Stomach smooth muscle (tissue), 2 donors: ENCODE measurements around the gene TMEM165.
A peak's percentile ranks its signal among the peaks of the same experiment; 100 is the strongest.
"Not testable (repeated sequence)": the region's sequence is repeated elsewhere in the genome, so short reads cannot be mapped to it uniquely, and the experiment has no call there.

ENCODE experiments used
- H3K27ac ChIP-seq: one replicate; pipeline ENCODE4 v1.7.0; 2013; ENCODE audit warnings: mild to moderate bottlenecking, low read length, inconsistent platforms
- H3K27me3 ChIP-seq, 2 donors: one replicate each; pipeline ENCODE4 v1.7.0; 2013; ENCODE audit warnings: low read length in 2 of 2; ENCODE audit not compliant: insufficient read depth in 2 of 2, control insufficient read depth in 1 of 2
- H3K36me3 ChIP-seq, 2 donors: one replicate each; pipeline ENCODE4 v1.7.0; 2013; ENCODE audit warnings: low read length in 2 of 2; ENCODE audit not compliant: control insufficient read depth in 2 of 2, insufficient read depth in 2 of 2
- H3K4me1 ChIP-seq: one replicate; pipeline ENCODE4 v1.7.0; 2013; ENCODE audit warnings: low read length; ENCODE audit not compliant: control insufficient read depth, insufficient read depth
- H3K4me3 ChIP-seq, 2 donors: one replicate each; pipeline ENCODE4 v1.7.0; 2013; ENCODE audit warnings: low read length in 2 of 2
- H3K9ac ChIP-seq, 2 donors: one replicate each; pipeline ENCODE4 v1.7.0; 2013; ENCODE audit warnings: low read length in 2 of 2, mild to moderate bottlenecking in 1 of 2
- H3K9me3 ChIP-seq, 2 donors: one replicate each; pipeline ENCODE4 v1.7.0; 2013; ENCODE audit warnings: low read length in 2 of 2; ENCODE audit not compliant: control insufficient read depth in 2 of 2
- donor health status: healthy.
- donor health status: Pancreatic carcinoma.

The TMEM165 gene, protein sequence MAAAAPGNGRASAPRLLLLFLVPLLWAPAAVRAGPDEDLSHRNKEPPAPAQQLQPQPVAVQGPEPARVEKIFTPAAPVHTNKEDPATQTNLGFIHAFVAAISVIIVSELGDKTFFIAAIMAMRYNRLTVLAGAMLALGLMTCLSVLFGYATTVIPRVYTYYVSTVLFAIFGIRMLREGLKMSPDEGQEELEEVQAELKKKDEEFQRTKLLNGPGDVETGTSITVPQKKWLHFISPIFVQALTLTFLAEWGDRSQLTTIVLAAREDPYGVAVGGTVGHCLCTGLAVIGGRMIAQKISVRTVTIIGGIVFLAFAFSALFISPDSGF

DNA sequence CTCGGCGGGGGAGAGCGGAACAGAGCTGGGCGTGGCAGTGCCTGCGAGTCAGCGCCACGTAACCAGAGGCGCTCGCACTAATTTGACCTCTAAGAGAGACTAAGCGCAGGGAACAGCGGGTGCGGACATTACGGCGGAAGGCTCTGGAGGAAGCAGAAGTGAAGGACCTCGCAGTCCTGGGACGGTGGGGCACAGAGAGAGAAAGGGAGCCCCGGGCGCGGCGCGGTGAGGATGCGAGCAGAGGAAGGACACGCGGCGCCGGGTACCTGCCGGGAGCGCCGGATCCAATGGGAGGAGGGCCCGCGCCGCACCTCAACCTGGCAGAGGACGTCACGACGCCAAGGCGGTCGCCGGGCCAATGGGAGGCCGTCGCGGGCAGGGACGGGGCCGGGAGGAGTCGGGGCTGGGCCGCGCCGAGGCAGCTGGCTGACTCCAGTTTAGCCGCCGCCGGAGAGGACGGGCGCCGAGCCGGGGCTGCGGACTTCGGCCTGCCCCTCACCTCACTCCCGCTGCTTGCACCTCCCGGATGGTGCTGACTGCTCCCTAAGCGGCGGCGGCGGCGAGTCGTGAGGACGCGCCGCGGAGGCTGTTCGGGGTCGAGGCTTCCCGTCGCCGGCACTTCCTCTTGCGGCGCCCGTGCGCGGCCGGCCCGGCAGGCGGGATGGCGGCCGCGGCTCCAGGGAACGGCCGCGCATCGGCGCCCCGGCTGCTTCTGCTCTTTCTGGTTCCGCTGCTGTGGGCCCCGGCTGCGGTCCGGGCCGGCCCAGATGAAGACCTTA lies at the start of gene TMEM165:
Gene TMEM165, plus strand, starts transcription at position 429 of the 779 bp plus-strand sequence. Its CDS starts 233 bp downstream, at position 662.
- Histone ChIP-seq H3K4me1 (peaks cover 22% of the 10 kb centered on the region), H3K27me3 (no peaks in the 10 kb centered on the region), H3K9ac (peak within 1 kb of the TSS; percentile 92 to 94), H3K9me3 (no peaks in the 10 kb centered on the region), H3K4me3 (peak within 1 kb of the TSS; percentile 83 to 87), H3K27ac (peak within 1 kb of the TSS; percentile 95), H3K36me3 (peaks cover 0 to 2% of the 10 kb centered on the region in 2 donors)

DNA sequence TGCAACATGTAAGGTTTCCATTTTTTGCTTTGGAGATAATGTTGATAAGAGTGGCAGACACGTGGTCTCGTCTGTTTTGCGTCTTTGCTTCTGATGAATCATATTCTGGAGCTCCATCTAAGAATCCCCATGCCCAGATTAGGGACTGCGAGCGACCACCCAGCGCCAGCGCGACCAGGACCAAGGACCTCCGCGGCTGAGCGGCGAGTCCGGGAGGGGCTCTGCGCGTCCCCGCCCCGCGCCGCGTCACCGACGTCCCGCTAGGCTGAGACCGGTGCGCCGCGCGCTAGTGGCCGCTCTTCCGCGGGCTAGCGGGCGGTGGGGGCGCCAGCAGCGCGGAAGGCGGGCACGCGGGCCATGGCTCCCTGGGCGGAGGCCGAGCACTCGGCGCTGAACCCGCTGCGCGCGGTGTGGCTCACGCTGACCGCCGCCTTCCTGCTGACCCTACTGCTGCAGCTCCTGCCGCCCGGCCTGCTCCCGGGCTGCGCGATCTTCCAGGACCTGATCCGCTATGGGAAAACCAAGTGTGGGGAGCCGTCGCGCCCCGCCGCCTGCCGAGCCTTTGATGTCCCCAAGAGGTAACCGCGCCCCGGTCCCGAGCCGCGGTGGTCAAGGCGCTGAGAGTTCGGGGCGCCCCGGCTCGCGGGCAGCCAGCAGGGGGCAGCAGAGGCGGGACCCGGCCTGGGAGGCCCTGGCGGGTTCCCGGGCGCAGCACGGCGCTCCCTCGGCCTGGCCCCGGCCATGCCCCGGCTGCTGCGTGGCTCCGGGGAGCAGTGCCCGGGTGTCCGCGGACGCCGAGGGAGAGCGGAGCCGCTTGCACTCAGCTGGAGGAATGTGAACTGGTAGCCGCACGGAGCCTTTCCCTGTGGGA lies 49.5 kb upstream of the TMEM165 start, which contains the start of gene SRD5A3:
Gene SRD5A3, plus strand, starts transcription at position 263 of the 871 bp plus-strand sequence. Its CDS starts 95 bp downstream, at position 358.
- no peaks in the 10 kb centered on the region for H3K27me3 ChIP-seq
- H3K9ac ChIP-seq, result peak within 1 kb of the TSS; percentile 63 to 87
- H3K4me3 ChIP-seq, result peak within 1 kb of the TSS; percentile 79 to 81
- H3K36me3 ChIP-seq, result no peaks in the 10 kb centered on the region
- H3K9me3 ChIP-seq, result no peaks in the 10 kb centered on the region
- H3K27ac ChIP-seq, result peak within 1 kb of the TSS; percentile 82
- H3K4me1 ChIP-seq, result peaks cover 11% of the 10 kb centered on the region

- Histone ChIP-seq H3K27ac (peak overlapping the region; percentile 82), H3K36me3 (no peaks in the 10 kb centered on the region), H3K4me1 (peaks cover 11% of the 10 kb centered on the region), H3K9ac (peak overlapping the region; percentile 63 to 87), H3K4me3 (peak overlapping the region; percentile 79 to 81), H3K9me3 (no peaks in the 10 kb centered on the region), H3K27me3 (no peaks in the 10 kb centered on the region)
Observed at GRCh38 chr4:55346851-55347255, 48.9 kb upstream of the TMEM165 start.

- no peaks in the 10 kb centered on the region for H3K9me3 ChIP-seq
- no peak overlapping the region for H3K4me3 ChIP-seq
- H3K27ac ChIP-seq, result peak overlapping the region; percentile 82
- H3K36me3 ChIP-seq, result no peaks in the 10 kb centered on the region
- peaks cover 11% of the 10 kb centered on the region for H3K4me1 ChIP-seq
- no peak overlapping the region for H3K9ac ChIP-seq
- H3K27me3 ChIP-seq, result no peaks in the 10 kb centered on the region
Observed at GRCh38 chr4:55347610-55348228, 48.0 kb upstream of the TMEM165 start.

- no peaks in the 10 kb centered on the region for H3K27me3 ChIP-seq
- H3K9me3 ChIP-seq, result no peaks in the 10 kb centered on the region
- peaks cover 11% of the 10 kb centered on the region for H3K4me1 ChIP-seq
- H3K9ac ChIP-seq, result no peak overlapping the region
- H3K27ac ChIP-seq, result no peak overlapping the region
- no peaks in the 10 kb centered on the region for H3K36me3 ChIP-seq
- no peak overlapping the region for H3K4me3 ChIP-seq
Observed at GRCh38 chr4:55348466-55348865, 47.3 kb upstream of the TMEM165 start.

DNA sequence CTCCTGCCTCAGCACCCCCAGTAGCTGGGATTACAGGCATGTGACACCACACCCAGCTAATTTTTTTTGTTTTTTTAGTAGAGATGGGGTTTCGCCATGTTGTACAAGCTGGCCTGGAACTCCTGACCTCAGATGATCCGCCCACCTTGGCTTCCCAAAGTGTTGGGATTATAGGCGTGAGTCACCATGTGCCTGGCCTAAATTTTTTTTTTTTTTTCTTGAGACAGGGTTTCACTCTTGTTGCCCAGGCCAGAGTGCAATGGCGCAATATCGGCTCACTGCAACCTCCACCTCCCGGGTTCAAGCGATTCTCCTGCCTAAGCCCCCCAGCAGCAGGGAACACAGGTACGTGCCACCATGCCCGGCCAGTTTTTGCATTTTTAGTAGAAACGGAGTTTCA lies 44.9 kb upstream of the TMEM165 start:
- peaks cover 11% of the 10 kb centered on the region for H3K4me1 ChIP-seq
- not testable (repeated sequence) for H3K27me3 ChIP-seq, H3K4me3 ChIP-seq, H3K9ac ChIP-seq, H3K9me3 ChIP-seq, H3K27ac ChIP-seq, H3K36me3 ChIP-seq

- Histone ChIP-seq H3K27ac (no peak overlapping the region), H3K9ac (no peak overlapping the region), H3K27me3 (no peaks in the 10 kb centered on the region), H3K4me3 (no peak overlapping the region), H3K36me3 (no peaks in the 10 kb centered on the region), H3K4me1 (peaks cover 8% of the 10 kb centered on the region), H3K9me3 (no peaks in the 10 kb centered on the region)
Observed at GRCh38 chr4:55351824-55352223, 43.9 kb upstream of the TMEM165 start.

DNA sequence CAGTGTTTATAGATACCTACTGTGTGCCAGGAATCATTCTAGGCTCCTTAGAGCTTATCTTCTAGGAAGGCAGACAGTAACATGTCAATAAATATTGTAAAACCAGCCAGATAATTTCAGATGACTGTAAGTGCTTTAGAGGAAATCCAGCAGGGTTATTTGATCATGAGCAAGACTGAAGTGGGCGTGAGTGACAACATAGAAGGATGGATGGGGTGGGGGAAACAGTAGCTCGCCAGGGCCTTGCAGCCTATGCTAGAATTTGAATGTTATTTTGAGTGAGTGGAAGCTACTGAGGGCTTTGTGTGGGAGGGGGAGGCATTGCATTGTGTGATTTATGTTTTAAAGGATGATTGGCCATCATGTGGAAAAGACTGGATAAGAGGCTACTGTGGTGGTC lies 43.0 kb upstream of the TMEM165 start:
- Histone ChIP-seq H3K27me3 (no peaks in the 10 kb centered on the region), H3K9ac (no peak overlapping the region), H3K27ac (no peak overlapping the region), H3K36me3 (no peaks in the 10 kb centered on the region), H3K4me3 (no peak overlapping the region), H3K9me3 (no peaks in the 10 kb centered on the region), H3K4me1 (peaks cover 7% of the 10 kb centered on the region)

- H3K9ac ChIP-seq, H3K9me3 ChIP-seq, H3K36me3 ChIP-seq, H3K4me3 ChIP-seq, H3K27me3 ChIP-seq, H3K27ac ChIP-seq: not testable (repeated sequence)
- H3K4me1 ChIP-seq, result peaks cover 12% of the 10 kb centered on the region
Observed at GRCh38 chr4:55353228-55353747, 42.5 kb upstream of the TMEM165 start.

GRCh38 chr4:55354648-55355047 lies 41.1 kb upstream of the TMEM165 start:
- no peak overlapping the region for H3K27ac ChIP-seq
- peaks cover 19% of the 10 kb centered on the region for H3K4me1 ChIP-seq
- no peaks in the 10 kb centered on the region for H3K9me3 ChIP-seq
- H3K4me3 ChIP-seq, result no peak overlapping the region
- H3K9ac ChIP-seq, result no peak overlapping the region
- no peaks in the 10 kb centered on the region for H3K27me3 ChIP-seq
- H3K36me3 ChIP-seq, result no peaks in the 10 kb centered on the region
